Activated CD4-positive, alpha-beta T cell treated with anti-CD3 and anti-CD28 coated beads for 36 hours (primary cell): ENCODE data around the gene VPS41. TPM values are rescaled to one million over a fixed set of nuclear protein-coding genes. Genes with fewer than 3 reads are reported as not detected.
"Not testable (repeated sequence)": the region's sequence is repeated elsewhere in the genome, so short reads cannot be mapped to it uniquely, and the experiment has no call there.

Source experiments
- ATAC-seq: fragments of 200-7000 bp; cut with Tn5 transposase; one replicate; pipeline ENCODE4 v1.10.0; 2021; ENCODE audit warnings: mild to moderate bottlenecking, moderate library complexity
- CTCF ChIA-PET: fragments of 350-600 bp; sonication (Branson Sonifier 250); formaldehyde crosslinking; loops from one replicate; lab custom pipeline; 2021; ENCODE audit warnings: antibody characterized with exemption; lab: Charles Lee
- POLR2A ChIA-PET: fragments of 350-600 bp; sonication (Branson Sonifier 250); formaldehyde crosslinking; loops from one replicate; lab custom pipeline; 2021; ENCODE audit warnings: antibody characterized with exemption, inconsistent platforms; lab: Charles Lee
- DNase-seq: peaks from one replicate; pipeline ENCODE4 v3.0.0-alpha.2; 2020
- H3K27ac Mint-ChIP-seq: one replicate; pipeline ENCODE4 v1.8.0; 2021; ENCODE audit warnings: mixed read lengths
- H3K27me3 Mint-ChIP-seq: one replicate; pipeline ENCODE4 v1.8.0; 2021; ENCODE audit warnings: mixed read lengths
- H3K36me3 Mint-ChIP-seq: one replicate; pipeline ENCODE4 v1.8.0; 2021; ENCODE audit warnings: low read depth, mixed read lengths
- H3K4me1 Mint-ChIP-seq: one replicate; pipeline ENCODE4 v1.8.0; 2021; ENCODE audit warnings: mixed read lengths
- H3K4me3 Mint-ChIP-seq: one replicate; pipeline ENCODE4 v1.8.0; 2021; ENCODE audit warnings: mild to moderate bottlenecking, moderate library complexity, mixed read lengths
- H3K9me3 Mint-ChIP-seq: one replicate; pipeline ENCODE4 v1.8.0; 2021; ENCODE audit warnings: low read depth, mixed read lengths
- intact Hi-C, 2 experiments: fragments of 100-400 bp; cut with DNase I in 1 of 2; cut with micrococcal nuclease in 1 of 2; formaldehyde crosslinking; loops; one replicate each; pipeline versions ENCODE4 v1.14.2 to v1.15.1; 2022 to 2024; cut with DNase I, micrococcal nuclease
- total RNA-seq, 2 experiments: library from RNA; stranded (reverse); gene quantifications; one replicate each; pipeline ENCODE4 v1.2.3, GENCODE V29; 2021

Gene VPS41
- total RNA-seq, 2 experiments from 2014 or later, result 48.6 to 59.3 TPM

DNA sequence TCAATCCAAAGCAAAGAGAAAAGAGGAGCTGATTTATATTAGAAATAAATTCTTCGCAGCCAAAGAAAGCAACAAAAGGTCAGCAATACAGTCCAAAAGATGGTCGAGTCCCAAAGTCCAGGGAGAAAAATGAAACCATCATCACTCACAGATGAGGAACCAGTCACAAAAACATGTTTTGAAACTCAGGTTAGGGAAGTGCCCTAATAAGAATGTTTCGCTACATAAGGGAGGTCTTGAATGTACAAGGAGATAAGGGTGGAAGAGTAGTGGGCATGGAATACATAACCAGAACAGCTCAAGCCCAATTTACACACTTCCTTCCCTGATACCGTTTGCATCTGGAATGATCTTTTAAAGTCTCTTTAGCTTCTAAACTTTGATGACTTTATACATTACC, 53.6 kb downstream of the VPS41 start:
- no peaks in the 10 kb centered on the region for H3K27me3 Mint-ChIP-seq
- POLR2A ChIA-PET, result no interaction called here

DNA sequence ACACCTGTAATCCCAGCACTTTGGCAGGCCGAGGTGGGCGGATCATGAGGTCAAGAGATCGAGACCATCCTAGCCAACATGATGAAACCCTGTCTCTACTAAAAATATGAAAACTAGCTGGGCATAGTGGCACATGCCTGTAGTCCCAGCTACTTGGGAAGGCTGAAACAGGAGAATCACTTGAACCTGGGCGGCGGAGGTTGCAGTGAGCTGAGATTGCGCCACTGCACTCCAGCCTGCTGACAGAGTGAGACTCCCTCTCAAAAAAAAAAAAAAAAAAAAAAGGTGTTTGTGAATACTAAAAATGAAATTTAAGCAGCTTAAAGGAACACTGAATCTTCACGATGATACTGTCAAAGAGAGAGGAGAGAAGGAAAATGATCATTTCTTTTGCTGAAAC, 54.0 kb downstream of the VPS41 start:
- POLR2A ChIA-PET, result not testable (repeated sequence)

More for the DNA sequence above, 53.6 kb downstream of the VPS41 start:
- no peaks in the 10 kb centered on the region for H3K9me3 Mint-ChIP-seq
- H3K4me3 Mint-ChIP-seq, result no peak overlapping the region
- intact Hi-C loops, result no loop called here
- H3K27ac Mint-ChIP-seq, result no peak overlapping the region
- peaks cover 17% of the 10 kb centered on the region for H3K36me3 Mint-ChIP-seq
- CTCF ChIA-PET, result no interaction called here
- ATAC-seq, result no peak
- H3K4me1 Mint-ChIP-seq, result peaks cover 10% of the 10 kb centered on the region
- DNase-seq, result no peak

DNA sequence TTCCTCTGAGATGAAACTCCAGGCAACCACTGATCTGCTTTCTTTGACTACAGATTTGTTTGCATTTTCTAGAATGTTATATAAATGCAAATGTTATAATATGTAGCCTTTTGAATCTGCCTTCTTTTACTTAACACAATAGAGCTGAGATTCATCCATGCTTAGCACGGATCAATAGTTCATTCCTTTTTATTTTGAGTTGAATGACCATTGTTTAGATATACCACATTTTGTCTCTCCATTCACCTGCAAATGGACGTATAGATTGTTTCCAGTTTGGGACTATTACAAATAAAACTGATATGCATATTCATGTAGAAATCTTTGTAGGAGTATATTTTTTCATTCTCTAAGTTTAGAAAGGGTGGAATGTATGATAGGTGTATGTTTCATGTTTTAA, 57.7 kb downstream of the VPS41 start:
- Mint-ChIP-seq H3K27ac (no peak overlapping the region), H3K4me3 (no peak overlapping the region), H3K4me1 (peaks cover 4% of the 10 kb centered on the region), H3K36me3 (peaks cover 23% of the 10 kb centered on the region), H3K27me3 (no peaks in the 10 kb centered on the region), H3K9me3 (no peaks in the 10 kb centered on the region)
- POLR2A ChIA-PET, result no interaction called here
- CTCF ChIA-PET, result interaction anchor here (0.7 kb wide), 1 partner anchor 14 kb away, joined by 3 read pairs; no protein-coding TSS in a partner anchor
- intact Hi-C loops, result no loop called here
- DNase-seq (no peak), ATAC-seq (no peak)

More for the DNA sequence above, 54.0 kb downstream of the VPS41 start:
- peaks cover 14% of the 10 kb centered on the region for H3K36me3 Mint-ChIP-seq
- DNase-seq, H3K27me3 Mint-ChIP-seq, H3K4me1 Mint-ChIP-seq, ATAC-seq, H3K27ac Mint-ChIP-seq, H3K4me3 Mint-ChIP-seq, H3K9me3 Mint-ChIP-seq, CTCF ChIA-PET, intact Hi-C loops: not testable (repeated sequence)

DNA sequence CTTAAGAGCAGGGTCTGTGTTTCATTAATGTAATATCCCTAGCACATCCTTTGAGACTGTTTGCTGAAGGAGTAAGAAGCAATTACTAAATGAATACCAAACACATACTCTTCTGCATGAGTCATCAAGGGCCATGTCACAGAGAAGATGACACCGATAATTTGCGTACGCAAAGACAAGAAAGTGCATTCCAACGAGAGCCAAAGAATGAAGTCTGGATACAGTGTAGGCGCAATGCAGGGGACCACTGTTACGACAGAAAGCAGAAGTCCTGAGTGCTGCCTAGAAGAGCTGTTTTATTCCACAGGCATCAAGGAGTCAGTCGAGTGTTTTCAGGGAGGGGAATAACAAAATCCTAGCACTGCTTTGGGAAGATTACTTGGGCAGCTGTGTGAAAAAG, 62.7 kb downstream of the VPS41 start:
- DNase-seq, result no peak
- Mint-ChIP-seq H3K9me3 (no peaks in the 10 kb centered on the region), H3K36me3 (peaks cover 14% of the 10 kb centered on the region), H3K4me3 (no peak overlapping the region), H3K27me3 (no peaks in the 10 kb centered on the region), H3K4me1 (peaks cover 8% of the 10 kb centered on the region), H3K27ac (no peak overlapping the region)
- intact Hi-C loops, result no loop called here
- ChIA-PET CTCF (interaction anchor here (0.5 kb wide), 1 partner anchor 37 kb away, joined by 3 read pairs; no protein-coding TSS in a partner anchor), POLR2A (no interaction called here)
- no peak for ATAC-seq

DNA sequence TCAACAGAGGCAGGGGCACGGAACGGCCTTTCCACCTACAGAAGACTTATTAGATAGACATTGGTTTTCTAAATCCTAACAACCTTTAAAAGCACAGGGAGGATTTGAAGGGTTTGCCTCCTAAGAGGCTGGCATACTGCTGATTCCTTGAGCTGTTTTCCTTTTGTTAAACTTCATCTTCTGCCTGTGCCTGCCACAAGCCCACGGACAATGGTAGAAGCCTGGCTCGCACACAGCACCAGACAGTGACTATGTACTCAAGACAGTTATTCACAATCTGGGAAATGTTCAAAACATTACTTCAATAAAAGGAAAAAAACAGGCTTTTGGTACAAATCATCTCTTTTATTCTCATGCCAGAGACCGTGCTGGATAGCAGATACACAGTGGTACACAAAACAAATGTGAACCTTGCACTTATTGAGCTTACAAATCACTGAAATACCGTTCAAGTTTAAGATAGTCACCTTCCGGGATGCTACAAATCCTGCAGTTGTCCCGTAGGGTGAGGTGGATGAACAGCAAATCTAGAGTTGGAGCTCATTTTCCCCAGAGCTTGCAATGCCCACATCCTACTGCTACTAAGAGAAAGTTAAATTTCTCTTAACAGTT, 63.9 kb downstream of the VPS41 start:
- H3K4me1 Mint-ChIP-seq, result peaks cover 8% of the 10 kb centered on the region
- ChIA-PET CTCF (no interaction called here), POLR2A (no interaction called here)
- no peaks in the 10 kb centered on the region for H3K27me3 Mint-ChIP-seq
- H3K4me3 Mint-ChIP-seq, result no peak overlapping the region
- H3K36me3 Mint-ChIP-seq, result peaks cover 14% of the 10 kb centered on the region
- H3K27ac Mint-ChIP-seq, result no peak overlapping the region
- H3K9me3 Mint-ChIP-seq, result no peaks in the 10 kb centered on the region
- intact Hi-C loops, result no loop called here
- ATAC-seq, result no peak
- DNase-seq, result no peak

DNA sequence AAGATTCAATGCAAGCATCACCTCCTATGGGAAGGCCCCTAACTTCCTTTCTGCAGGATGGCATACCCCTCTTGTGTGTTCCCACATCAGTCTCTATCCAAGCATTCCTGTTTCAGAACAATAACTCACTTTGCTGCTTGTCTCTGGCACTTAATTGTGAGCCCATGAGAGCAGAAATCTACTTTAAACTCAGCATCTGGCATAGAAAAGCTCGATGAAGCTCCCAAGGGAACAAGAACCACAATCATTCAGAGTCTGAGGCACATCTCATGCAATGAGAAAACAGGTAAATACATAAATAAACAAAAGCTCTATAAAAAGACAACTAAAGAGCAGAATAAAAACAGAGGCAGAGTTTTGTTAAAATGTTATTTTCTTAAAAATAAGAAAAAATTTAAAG, 66.2 kb downstream of the VPS41 start:
- Mint-ChIP-seq H3K36me3 (peaks cover 2% of the 10 kb centered on the region), H3K27ac (no peak overlapping the region), H3K4me3 (no peak overlapping the region), H3K4me1 (peaks cover 8% of the 10 kb centered on the region), H3K27me3 (no peaks in the 10 kb centered on the region), H3K9me3 (no peaks in the 10 kb centered on the region)
- intact Hi-C loops, result no loop called here
- POLR2A ChIA-PET, result no interaction called here
- CTCF ChIA-PET, result interaction anchor here (0.9 kb wide), 2 partner anchors 11 to 91 kb away, joined by 3 read pairs; no protein-coding TSS in a partner anchor
- no peak for ATAC-seq
- no peak for DNase-seq

DNA sequence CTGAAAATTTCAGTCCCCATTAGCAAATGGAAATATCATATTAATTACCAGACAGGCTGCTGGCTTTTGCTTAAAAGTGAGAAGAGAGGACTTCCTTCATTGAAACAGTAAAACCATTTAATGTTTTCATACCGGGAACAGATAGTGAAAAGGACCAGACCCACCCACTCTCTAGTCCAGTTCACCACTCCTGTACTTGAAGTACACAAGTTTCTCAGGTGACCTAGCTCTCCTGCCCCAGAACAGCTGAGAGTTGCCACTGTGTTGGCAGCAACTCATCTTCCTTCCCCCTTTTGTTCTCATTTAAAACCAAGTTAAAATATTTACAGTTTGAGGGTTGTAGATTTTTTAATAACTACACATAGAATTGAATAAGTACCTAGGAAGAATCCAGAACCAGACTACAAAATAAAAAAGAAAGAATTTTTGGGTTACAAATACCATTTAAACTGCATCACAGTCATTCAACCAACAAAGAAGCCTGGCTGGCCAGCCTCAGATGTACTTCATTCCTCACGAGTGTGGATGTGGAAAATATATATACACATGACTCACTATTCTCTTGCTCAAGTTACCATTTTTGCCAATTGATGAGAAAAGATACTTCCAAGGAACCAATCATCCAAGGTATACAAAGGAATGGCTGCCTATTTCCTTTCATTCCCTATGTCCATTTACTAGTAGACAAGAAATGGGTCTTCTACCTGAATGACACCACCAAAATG, 68.1 kb downstream of the VPS41 start:
- ATAC-seq (no peak), DNase-seq (no peak)
- ChIA-PET POLR2A (no interaction called here), CTCF (no interaction called here)
- H3K27ac Mint-ChIP-seq, result no peak overlapping the region
- H3K9me3 Mint-ChIP-seq, result no peaks in the 10 kb centered on the region
- H3K4me3 Mint-ChIP-seq, result no peak overlapping the region
- H3K4me1 Mint-ChIP-seq, result peaks cover 8% of the 10 kb centered on the region
- no peaks in the 10 kb centered on the region for H3K27me3 Mint-ChIP-seq
- intact Hi-C loops, result no loop called here
- peaks cover 2% of the 10 kb centered on the region for H3K36me3 Mint-ChIP-seq

DNA sequence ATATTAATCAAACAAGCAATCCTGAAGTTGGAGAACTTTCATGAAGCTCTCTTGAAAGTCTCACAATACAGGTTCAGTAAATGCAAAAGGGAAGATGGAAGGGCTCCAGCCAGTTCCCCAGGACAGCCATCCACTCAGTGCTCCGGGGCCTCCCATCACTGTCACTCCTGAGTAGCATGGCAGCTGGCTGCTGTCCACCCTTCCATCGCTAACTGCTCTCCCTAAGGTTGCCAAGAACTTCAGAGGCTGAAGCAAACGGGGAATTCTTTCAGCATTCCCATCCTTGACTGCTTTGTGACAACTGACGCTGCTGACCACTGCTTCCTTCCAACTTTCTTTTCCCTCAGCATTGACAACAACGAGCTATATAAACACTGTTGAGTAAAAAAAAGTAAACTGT, 69.1 kb downstream of the VPS41 start:
- Mint-ChIP-seq H3K9me3 (no peaks in the 10 kb centered on the region), H3K27me3 (no peaks in the 10 kb centered on the region), H3K27ac (no peak overlapping the region), H3K36me3 (peaks cover 2% of the 10 kb centered on the region), H3K4me3 (no peak overlapping the region), H3K4me1 (peaks cover 8% of the 10 kb centered on the region)
- POLR2A ChIA-PET, result no interaction called here
- DNase-seq, result no peak
- ATAC-seq, result no peak
- intact Hi-C loops, result no loop called here
- CTCF ChIA-PET, result interaction anchor here (0.6 kb wide), 1 partner anchor 56 kb away, joined by 4 read pairs; no protein-coding TSS in a partner anchor

DNA sequence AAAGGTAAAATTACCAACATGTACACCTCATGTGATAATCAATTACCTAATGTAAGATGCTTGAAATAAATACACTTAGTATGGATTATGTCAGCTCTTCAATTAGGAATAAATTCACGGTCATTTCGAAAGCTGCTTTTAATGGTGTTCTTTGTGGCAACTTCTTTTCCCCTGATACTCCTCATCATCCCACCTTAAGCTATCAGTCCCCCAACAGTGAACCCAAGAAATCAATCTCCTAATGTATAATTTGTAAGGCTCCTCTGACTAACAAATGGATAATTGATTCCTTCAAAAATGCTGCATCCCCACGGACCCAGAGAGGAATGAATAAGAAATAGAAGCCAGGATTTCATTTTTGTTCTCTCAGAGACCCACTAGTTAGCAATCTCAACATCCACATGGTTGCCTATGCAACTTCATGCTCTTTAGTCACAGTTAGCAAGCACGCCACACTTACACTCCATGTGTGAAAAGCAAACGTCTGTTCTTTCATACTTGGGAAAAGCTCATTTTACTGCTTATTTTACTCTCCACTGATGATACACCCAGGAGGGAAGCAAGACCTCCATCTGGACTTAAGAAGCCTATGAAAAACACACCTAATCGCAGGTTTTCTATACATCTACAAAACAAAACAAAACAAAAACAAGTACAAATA, 70.1 kb downstream of the VPS41 start:
- Mint-ChIP-seq H3K27me3 (no peaks in the 10 kb centered on the region), H3K9me3 (no peaks in the 10 kb centered on the region), H3K4me3 (no peak overlapping the region), H3K27ac (no peak overlapping the region), H3K4me1 (peaks cover 8% of the 10 kb centered on the region), H3K36me3 (peaks cover 2% of the 10 kb centered on the region)
- intact Hi-C loops, result no loop called here
- DNase-seq (no peak), ATAC-seq (no peak)
- POLR2A ChIA-PET, result no interaction called here
- CTCF ChIA-PET, result interaction anchor here (0.8 to 1.7 kb wide), 3 partner anchors 13 to 614 kb away, joined by 3 to 7 read pairs (median 4); no protein-coding TSS in a partner anchor

DNA sequence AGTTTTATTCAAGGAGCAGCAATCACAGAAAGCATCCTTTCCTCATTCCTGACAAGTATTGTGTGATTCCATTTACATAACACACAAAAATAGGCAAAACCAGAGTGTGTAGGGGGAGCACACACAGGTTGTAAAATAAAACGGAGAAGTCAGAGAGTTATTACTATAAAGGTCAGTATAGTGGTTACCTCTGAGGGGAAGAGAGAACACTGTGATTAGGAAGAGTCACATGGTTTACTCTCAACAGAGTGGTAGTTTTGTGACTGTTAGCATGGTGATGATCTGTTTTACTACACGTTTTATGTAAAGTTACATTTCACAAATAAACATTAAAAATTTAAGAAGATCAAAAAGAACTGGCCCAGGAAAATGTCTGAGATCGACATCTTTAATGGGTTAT, 74.6 kb downstream of the VPS41 start:
- POLR2A ChIA-PET, result no interaction called here
- CTCF ChIA-PET, result interaction anchor here (0.6 to 0.8 kb wide), 3 partner anchors 39 to 257 kb away, joined by 3 to 5 read pairs (median 3); no protein-coding TSS in a partner anchor
- no peak overlapping the region for H3K27ac Mint-ChIP-seq

DNA sequence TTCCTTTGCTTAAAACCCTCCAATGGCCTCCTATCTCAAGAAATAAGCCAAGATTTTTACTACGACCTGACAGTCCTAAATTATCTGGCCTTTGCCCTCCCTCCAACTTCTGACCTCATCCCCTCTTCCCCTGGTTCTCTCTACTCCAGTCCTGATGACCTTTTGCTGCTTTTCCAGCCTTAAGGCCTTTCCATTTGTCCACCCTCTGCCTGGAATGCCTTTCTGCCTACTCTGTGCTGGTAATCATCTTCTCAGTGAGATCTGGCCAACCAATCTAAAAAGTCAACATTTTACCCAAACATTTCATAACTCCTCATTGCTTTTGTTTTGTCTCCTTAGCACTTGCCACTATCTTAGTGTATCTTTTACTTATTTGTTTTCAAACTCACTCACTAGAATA, 75.7 kb downstream of the VPS41 start:
- H3K27ac Mint-ChIP-seq, result no peak overlapping the region
- ATAC-seq (no peak), DNase-seq (no peak)
- ChIA-PET POLR2A (no interaction called here), CTCF (no interaction called here)
- intact Hi-C loops, result no loop called here
- H3K4me1 Mint-ChIP-seq, result peaks cover 2% of the 10 kb centered on the region
- H3K9me3 Mint-ChIP-seq, result no peaks in the 10 kb centered on the region
- no peaks in the 10 kb centered on the region for H3K27me3 Mint-ChIP-seq
- H3K4me3 Mint-ChIP-seq, result no peak overlapping the region
- peaks cover 12% of the 10 kb centered on the region for H3K36me3 Mint-ChIP-seq

More for the DNA sequence above, 74.6 kb downstream of the VPS41 start:
- no peak for ATAC-seq
- Mint-ChIP-seq H3K27me3 (no peaks in the 10 kb centered on the region), H3K4me3 (no peak overlapping the region), H3K4me1 (peaks cover 2% of the 10 kb centered on the region), H3K36me3 (peaks cover 7% of the 10 kb centered on the region), H3K9me3 (no peaks in the 10 kb centered on the region)
- DNase-seq, result no peak
- intact Hi-C loops, result no loop called here
